Stimulated activated CD8-positive, alpha-beta memory T cell treated with anti-CD3 and anti-CD28 coated beads, Interleukin-7, amount 100 ng/mL, for 4 hours (primary cell): Measurements from ENCODE around the gene SLC12A5.
A peak's percentile ranks its signal among the peaks of the same experiment; 100 is the strongest.

Source experiments
- DNase-seq, 2 donors: peaks; one replicate each; pipeline ENCODE4 v3.0.0-alpha.2; 2020; ENCODE audit warnings: low read depth in 2 of 2

The SLC12A5 gene

GRCh38 chr20:46006022-46006705 lies 22.9 kb upstream of the SLC12A5 start:
- no peak for DNase-seq

- no peak for DNase-seq
Measured at GRCh38 chr20:46006964-46007363, 22.1 kb upstream of the SLC12A5 start.

DNA sequence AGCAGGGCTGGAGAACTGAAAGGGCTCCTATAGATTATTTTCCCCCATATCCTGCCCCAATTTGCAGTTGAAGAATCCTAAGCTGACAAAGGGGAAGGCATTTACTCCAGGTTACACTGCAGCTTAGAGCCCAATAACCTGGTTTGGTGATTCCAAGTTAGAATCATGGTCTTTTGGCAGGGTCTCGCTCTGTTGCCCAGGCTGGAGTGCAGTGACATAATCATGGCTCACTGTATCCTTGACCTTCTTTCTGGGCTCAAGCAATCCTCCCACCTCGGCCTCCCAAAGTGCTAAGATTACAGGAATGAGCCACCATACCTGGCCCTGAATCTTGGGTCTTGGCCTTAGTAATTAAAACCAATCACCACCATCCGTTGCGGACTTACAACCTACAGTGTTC lies 21.3 kb upstream of the SLC12A5 start:
- no peak for DNase-seq

DNA sequence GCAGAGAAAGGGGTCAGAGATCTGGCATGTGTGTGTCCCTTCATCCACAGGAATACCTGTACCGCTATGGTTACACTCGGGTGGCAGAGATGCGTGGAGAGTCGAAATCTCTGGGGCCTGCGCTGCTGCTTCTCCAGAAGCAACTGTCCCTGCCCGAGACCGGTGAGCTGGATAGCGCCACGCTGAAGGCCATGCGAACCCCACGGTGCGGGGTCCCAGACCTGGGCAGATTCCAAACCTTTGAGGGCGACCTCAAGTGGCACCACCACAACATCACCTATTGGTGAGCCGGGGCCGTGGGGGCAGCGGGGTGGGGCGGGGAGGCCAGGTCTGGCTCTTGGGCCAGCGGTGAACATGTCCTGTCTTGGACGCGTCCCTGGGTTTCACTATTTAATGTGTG lies 19.2 kb upstream of the SLC12A5 start:
- no peak for DNase-seq

DNA sequence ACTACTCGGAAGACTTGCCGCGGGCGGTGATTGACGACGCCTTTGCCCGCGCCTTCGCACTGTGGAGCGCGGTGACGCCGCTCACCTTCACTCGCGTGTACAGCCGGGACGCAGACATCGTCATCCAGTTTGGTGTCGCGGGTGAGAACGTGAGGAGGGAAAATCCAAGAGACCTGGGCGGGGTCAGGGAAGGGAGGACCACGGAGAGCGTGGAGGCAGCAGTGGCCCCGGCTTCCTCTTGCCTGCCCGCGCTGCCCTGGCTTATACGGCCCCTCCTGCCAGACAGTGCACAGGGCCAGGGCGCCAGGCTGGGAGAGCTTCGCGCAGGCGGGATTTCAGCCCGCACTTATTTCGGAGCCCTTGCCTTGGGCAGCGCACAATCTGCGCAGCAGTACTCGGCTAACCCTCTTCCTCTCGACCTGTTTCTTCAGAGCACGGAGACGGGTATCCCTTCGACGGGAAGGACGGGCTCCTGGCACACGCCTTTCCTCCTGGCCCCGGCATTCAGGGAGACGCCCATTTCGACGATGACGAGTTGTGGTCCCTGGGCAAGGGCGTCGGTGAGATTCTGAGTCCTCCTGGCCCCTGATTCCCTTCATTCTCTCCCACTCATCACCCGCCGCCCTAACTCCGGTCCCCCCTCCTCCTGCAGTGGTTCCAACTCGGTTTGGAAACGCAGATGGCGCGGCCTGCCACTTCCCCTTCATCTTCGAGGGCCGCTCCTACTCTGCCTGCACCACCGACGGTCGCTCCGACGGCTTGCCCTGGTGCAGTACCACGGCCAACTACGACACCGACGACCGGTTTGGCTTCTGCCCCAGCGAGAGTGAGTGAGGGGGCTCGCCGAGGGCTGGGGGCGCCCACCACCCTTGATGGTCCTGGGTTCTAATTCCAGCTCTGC lies 18.3 kb upstream of the SLC12A5 start:
- peak; percentile 34 to 35 for DNase-seq

DNA sequence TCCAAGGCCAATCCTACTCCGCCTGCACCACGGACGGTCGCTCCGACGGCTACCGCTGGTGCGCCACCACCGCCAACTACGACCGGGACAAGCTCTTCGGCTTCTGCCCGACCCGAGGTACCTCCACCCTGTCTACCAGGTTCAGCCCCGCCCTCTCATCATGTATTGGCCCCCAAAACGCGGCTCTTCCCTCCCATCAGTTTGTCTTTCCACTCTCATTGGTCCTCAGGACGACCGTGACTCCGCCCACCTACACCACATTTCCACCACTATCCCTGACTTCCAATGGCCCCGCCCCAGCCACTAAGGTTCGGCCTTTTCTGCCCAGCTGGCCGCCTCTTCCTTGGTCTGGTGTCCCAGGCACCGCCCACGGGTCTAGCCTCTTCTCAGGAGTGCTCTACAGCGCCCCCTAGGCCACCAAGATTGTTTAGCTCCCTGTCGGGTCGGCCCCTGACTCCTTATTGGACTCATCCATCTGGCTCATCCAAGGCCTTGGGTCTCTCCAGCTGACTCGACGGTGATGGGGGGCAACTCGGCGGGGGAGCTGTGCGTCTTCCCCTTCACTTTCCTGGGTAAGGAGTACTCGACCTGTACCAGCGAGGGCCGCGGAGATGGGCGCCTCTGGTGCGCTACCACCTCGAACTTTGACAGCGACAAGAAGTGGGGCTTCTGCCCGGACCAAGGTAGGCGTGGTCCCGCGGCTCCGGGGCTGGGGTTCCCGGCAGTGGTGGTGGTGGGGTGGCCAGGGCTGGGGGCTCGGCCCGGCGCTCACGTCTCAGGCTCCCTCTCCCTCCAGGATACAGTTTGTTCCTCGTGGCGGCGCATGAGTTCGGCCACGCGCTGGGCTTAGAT lies 17.2 kb upstream of the SLC12A5 start:
- no peak for DNase-seq

GRCh38 chr20:46012921-46013320 lies 16.1 kb upstream of the SLC12A5 start:
- no peak for DNase-seq

DNA sequence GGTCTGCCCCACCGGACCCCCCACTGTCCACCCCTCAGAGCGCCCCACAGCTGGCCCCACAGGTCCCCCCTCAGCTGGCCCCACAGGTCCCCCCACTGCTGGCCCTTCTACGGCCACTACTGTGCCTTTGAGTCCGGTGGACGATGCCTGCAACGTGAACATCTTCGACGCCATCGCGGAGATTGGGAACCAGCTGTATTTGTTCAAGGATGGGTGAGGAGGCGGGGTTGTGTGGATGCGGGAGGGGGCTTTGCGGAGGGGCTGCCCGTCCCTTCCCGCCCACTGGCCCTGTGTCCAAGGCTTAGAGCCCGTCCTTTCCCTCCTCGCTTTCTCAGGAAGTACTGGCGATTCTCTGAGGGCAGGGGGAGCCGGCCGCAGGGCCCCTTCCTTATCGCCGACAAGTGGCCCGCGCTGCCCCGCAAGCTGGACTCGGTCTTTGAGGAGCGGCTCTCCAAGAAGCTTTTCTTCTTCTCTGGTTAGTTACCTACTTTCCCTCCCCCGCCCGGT lies 15.6 kb upstream of the SLC12A5 start:
- no peak for DNase-seq

DNA sequence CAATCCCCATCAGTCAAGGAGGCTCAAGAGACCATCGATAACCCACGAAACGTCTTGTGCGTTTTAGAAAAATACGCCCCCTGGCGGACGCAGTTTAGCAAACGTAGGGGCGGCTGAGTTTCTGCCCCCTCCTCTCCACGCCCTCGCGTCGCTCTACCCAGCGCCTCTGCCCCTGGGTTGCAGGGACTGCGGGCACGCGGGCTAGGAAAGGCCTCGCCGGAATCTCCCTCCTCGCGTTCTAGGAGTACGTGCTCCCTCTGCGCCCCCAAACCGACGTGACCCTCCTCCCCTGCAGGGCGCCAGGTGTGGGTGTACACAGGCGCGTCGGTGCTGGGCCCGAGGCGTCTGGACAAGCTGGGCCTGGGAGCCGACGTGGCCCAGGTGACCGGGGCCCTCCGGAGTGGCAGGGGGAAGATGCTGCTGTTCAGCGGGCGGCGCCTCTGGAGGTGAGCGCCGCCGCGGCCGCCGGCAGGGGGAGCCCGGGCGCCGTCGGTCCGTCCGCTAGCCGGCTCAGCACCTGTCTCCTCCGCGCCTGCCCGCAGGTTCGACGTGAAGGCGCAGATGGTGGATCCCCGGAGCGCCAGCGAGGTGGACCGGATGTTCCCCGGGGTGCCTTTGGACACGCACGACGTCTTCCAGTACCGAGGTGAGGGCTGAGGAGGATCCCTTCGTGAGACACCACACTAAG lies 15.0 kb upstream of the SLC12A5 start:
- DNase-seq, result peak in 1 of 2 donors; percentile 55

DNA sequence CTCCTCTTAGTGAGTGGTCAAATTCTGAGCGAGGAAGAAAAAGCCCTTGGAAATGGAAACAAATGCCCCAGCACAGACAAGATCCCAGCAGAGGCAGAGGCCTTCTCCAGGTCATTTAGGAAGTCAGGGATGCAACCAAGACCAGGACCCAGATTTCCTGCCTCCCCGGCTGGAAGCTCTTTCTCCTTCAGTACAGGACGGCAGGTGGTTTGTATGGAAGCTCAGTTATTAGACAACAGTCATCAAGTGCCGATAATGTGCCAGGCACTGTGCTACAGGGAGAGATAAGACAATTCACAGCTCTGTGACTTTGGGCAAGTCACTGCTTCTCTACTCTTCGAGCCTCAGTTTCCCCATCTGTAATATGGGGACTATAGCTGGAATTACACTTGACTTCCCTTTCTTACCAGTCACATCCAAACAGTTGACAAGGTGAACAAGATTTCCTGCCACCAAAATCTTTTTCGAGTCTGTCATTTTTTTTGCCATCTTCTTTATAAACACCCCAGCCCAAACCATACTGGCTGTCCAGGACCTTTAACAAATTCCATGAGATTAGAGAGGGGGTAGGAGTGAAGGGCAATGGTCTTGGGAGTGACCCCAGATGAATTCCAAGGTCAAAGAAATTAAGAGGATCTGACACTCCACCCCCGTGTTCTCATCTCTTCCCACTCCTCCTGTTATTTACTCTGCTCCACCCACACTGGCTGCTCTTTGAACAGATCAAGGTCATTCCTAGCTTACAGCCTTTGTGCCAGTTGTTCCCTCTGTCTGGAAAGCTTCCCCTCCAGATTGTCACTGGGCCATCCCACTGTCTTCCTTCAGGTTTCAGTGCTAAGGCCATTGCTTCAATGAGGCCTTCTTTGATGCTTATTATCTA lies 14.3 kb upstream of the SLC12A5 start:
- no peak for DNase-seq

DNA sequence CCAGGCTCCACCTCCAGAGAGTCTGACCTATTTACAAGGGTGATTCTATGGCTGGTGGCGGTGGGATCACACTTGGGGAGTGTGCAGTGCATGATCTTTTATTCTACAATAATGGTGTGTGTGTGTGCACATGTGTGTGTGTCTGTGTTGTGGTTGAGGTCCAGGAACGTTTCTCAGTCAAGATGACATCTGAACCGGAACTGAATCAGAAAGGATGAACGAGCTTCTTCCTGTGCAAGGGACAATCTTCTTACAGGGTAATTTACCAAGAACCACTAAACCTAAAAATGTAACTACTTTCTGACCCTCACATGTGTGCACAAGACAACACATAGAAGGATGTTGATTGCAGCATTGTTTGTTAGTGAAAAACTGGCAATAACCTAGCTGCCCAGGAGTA lies 11.7 kb upstream of the SLC12A5 start:
- DNase-seq, result no peak

- DNase-seq, result no peak
Measured at GRCh38 chr20:46018112-46018511, 10.9 kb upstream of the SLC12A5 start.

- DNase-seq, result no peak
Measured at GRCh38 chr20:46018611-46019010, 10.4 kb upstream of the SLC12A5 start.

DNA sequence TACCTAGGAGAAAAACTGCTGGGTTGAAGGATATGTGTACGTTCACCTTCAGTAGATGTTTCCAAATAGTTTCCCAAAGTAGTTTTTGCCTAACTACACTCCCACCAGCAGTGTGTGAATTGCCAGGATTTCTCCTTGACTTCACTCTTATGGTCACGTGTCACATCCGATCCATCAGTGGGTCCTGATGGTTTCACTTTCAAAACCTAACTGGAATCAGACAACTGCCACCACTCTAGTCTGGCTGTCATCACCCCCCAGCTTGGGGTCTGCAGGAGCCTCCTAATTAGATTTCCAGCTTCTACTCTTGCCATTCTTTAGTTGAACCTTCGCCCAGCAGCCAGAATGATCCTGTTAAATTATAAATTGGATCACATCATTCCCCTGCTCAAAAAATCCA lies 8.5 kb upstream of the SLC12A5 start:
- no peak for DNase-seq

- DNase-seq, result peak in 1 of 2 donors; percentile 14
Measured at GRCh38 chr20:46021361-46022359, 7.4 kb upstream of the SLC12A5 start.

DNA sequence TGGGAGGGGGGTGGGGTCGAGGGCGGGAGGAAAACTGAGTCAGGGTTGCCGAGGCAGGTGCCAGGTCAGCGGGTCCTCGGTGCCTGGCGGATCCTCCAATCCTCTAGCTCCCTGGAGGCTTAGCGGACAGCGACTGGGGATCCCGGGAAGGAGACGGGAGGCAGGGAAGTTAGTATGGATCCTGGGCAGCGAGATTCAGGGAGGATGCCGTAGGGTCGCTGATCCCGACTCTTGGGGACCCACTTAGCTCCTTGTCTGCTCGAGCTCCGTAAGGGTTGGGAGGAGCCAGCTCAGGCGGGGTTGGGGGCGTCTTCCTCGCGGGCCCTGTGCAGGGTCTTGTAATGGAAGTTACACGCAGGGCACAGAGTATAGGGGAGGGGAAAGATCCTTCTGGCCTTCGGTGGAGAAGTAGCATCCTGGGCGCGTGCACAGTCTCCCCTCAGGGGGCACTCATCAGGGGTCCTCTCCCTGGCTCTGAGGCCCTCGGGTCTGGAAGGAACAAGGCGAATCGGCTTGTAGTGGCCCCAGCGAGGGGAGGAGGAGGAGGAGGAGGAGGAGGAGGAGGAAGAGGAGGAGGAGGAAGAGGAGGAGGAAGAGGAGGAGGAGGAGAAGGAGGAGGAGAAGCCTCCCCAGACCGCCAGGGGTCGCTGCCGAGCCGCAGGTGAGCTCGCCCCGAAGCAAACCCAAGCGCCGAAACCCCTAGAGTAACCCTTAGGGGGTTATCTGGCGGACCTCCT lies 6.4 kb upstream of the SLC12A5 start:
- DNase-seq, result peak; percentile 38 to 65

DNA sequence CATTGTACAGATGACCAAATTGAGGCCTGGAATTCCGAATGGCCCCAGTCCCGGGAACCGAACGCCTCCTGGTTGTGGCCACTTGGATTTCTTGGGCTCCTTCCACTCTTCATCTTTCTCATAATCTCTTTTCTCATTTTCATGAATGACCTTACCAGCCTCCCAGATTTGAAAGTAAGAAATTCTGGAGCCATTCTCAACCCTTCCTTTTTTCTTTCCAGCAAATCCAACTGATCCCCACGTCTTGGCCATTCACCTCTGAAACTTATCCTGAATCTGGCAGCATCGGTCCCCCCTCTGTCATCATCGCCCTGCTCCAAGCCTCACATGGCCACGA lies 5.9 kb upstream of the SLC12A5 start:
- no peak for DNase-seq

GRCh38 chr20:46023999-46024398 lies 5.0 kb upstream of the SLC12A5 start:
- DNase-seq, result no peak

DNA sequence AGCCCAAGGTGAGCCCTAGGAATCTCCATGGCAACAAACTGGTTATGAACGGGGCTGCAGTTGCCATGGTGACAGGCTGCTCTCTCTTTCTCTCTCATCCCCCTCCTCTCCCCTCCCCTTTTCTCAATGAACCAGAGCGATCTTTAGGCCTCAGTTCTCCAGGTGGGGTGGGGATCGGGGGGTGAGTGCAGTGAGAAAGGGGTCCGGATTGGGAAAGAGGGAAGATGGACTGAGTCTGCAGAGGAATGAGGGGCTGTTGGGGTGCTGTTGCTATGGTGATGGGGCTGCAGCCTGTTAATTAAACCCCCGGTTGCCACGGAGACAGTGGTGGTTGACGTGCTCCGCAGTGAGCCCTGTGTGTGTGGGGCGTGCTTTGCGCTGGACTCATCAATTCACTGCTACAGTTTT lies 3.6 kb upstream of the SLC12A5 start:
- DNase-seq, result no peak
